HepG2 (cell line): ENCODE data around the gene THRA. TPM values are rescaled to one million over a fixed set of nuclear protein-coding genes. Genes with fewer than 3 reads are reported as not detected.

Source experiments
- ATAC-seq: fragments of 200-7000 bp; cut with Tn5 transposase; 3 replicates; pipeline ENCODE4 v1.9.1; 2020; ENCODE audit warnings: mild to moderate bottlenecking, moderate library complexity
- BruUV-seq: library from RNA; stranded (reverse); fragments of 400-500 nt; replicated peaks from 2 replicates; lab custom pipeline; 2021; lab: Mats Ljungman, UMichigan
- CTCF ChIA-PET: fragments of 300-600 bp; formaldehyde crosslinking; extraction: SDS; loops from one replicate; lab custom pipeline; 2021; ENCODE audit warnings: low total read pairs, inconsistent platforms, low intra/inter-chr PET ratio; lab: Yijun Ruan, JAX
- POLR2A ChIA-PET: fragments of 350-600 bp; sonication (Branson Sonifier 250); formaldehyde crosslinking; loops from one replicate; lab custom pipeline; 2020; ENCODE audit warnings: antibody characterized with exemption, inconsistent platforms; lab: Yijun Ruan, JAX
- DNase-seq: peaks from one replicate; pipeline ENCODE4 v3.0.0-alpha.2; 2015; ENCODE audit warnings: low spot score
- FAIRE-seq: peaks from 3 replicates; lab custom pipeline; 2011; peaks lifted over from hg19 to GRCh38; lab: Jason Lieb, UNC
- H2AFZ ChIP-seq: one replicate; pipeline ENCODE4 v1.6.1; 2011; ENCODE audit warnings: low read length, inconsistent platforms
- H3K27ac ChIP-seq: fragments of 300-600 bp; 3 replicates; pipeline ENCODE4 v1.8.0; 2011; ENCODE audit warnings: mixed run types, mild to moderate bottlenecking, mixed read lengths, low read length, inconsistent platforms; ENCODE audit not compliant: insufficient read depth; ENCODE audit errors: extremely low read length
- H3K27me3 ChIP-seq, 2 experiments: fragments of 200-600 bp in 1 of 2; 2 replicates in 1 of 2; 3 replicates in 1 of 2; pipeline versions ENCODE4 v1.6.0 to v1.8.0; 2011; ENCODE audit warnings: low read length in 2 of 2, mild to moderate bottlenecking in 2 of 2, moderate library complexity in 2 of 2, inconsistent platforms in 1 of 2; ENCODE audit not compliant: insufficient read depth in 2 of 2, control insufficient read depth in 1 of 2
- H3K36me3 ChIP-seq, 2 experiments: fragments of 200-600 bp in 1 of 2; replicated peaks in 1 of 2; 2 replicates in 1 of 2; 3 replicates in 1 of 2; pipeline versions ENCODE4 v1.5.1 to v1.8.0; 2011; ENCODE audit warnings: low read length in 2 of 2, inconsistent platforms in 1 of 2; ENCODE audit not compliant: insufficient read depth in 2 of 2, control insufficient read depth in 1 of 2
- H3K4me1 ChIP-seq: 2 replicates; pipeline ENCODE4 v1.5.1; 2012; ENCODE audit warnings: low read length, inconsistent platforms; ENCODE audit not compliant: insufficient read depth
- H3K4me2 ChIP-seq: 2 replicates; pipeline ENCODE4 v1.6.0; 2011; ENCODE audit warnings: low read depth, low read length, inconsistent platforms
- H3K4me3 ChIP-seq, 3 experiments: fragments of 200-600 bp in 1 of 3; sonication (generic), shearing (Covaris generic) in 1 of 3; replicated peaks in 1 of 3; 2 replicates each; pipeline ENCODE4 v1.5.1; 2011 to 2016; ENCODE audit warnings: low read length in 3 of 3, inconsistent platforms in 2 of 3, low read depth in 2 of 3, mild to moderate bottlenecking in 2 of 3, control low read depth in 1 of 3, mixed read lengths in 1 of 3; ENCODE audit not compliant: insufficient read depth in 1 of 3
- H3K79me2 ChIP-seq: one replicate; pipeline ENCODE4 v1.6.1; 2011; ENCODE audit warnings: low read length, inconsistent platforms; ENCODE audit not compliant: insufficient read depth
- H3K9ac ChIP-seq: 2 replicates; pipeline ENCODE4 v1.6.0; 2011; ENCODE audit warnings: mild to moderate bottlenecking, low read depth, low read length, inconsistent platforms; ENCODE audit not compliant: insufficient read depth
- H3K9me3 ChIP-seq: 2 replicates; pipeline ENCODE4 v1.5.1; 2012; ENCODE audit warnings: mild to moderate bottlenecking, low read length
- H4K20me1 ChIP-seq: 2 replicates; pipeline ENCODE4 v1.6.0; 2011; ENCODE audit warnings: inconsistent platforms, mild to moderate bottlenecking, low read length, moderate library complexity; ENCODE audit not compliant: insufficient read depth
- ATF7 ChIP-seq, 2 experiments: fragments of 450-650 bp in 1 of 2; sonication (generic) in 1 of 2; formaldehyde crosslinking in 1 of 2; IDR thresholded peaks; 2 replicates each; pipeline versions ENCODE4 v1.4.0 to v1.6.1; 2016 to 2020; ENCODE audit warnings: antibody characterized with exemption in 1 of 2, mild to moderate bottlenecking in 1 of 2, missing genetic modification reagents in 1 of 2
- ATF7-NPFF ChIP-seq: sonication (generic); formaldehyde crosslinking; IDR thresholded peaks from 2 replicates; pipeline ENCODE4 v1.8.1; 2023; ENCODE audit warnings: mild to moderate bottlenecking, low read depth, missing genetic modification reagents, moderate library complexity
- EZH2 ChIP-seq: conservative IDR thresholded peaks from 2 replicates; pipeline ENCODE4 v1.6.1; 2012; ENCODE audit warnings: mild to moderate bottlenecking, low read depth, low read length, moderate library complexity
- FOXJ3 ChIP-seq: sonication (generic); formaldehyde crosslinking; IDR thresholded peaks from 2 replicates; pipeline ENCODE4 v1.4.0; 2020; ENCODE audit warnings: missing genetic modification reagents, mild to moderate bottlenecking, borderline replicate concordance
- FOXK2 ChIP-seq: fragments of 450-650 bp; IDR thresholded peaks from 2 replicates; pipeline ENCODE4 v1.6.1; 2016
- JUN ChIP-seq: sonication (generic); formaldehyde crosslinking; IDR thresholded peaks from 2 replicates; pipeline ENCODE4 v1.4.0; 2020; ENCODE audit warnings: mild to moderate bottlenecking, missing genetic modification reagents
- KLF9 ChIP-seq: IDR thresholded peaks from 2 replicates; pipeline ENCODE4 v1.6.1; 2016; ENCODE audit warnings: low read depth
- MIER2 ChIP-seq: IDR thresholded peaks from 2 replicates; pipeline ENCODE4 v1.6.1; 2016; ENCODE audit warnings: missing biosample characterization, missing genetic modification reagents
- MTF2 ChIP-seq: sonication (generic); formaldehyde crosslinking; IDR thresholded peaks from 2 replicates; pipeline ENCODE4 v1.5.0; 2020; ENCODE audit warnings: missing genetic modification reagents, borderline replicate concordance
- NFKB2 ChIP-seq: sonication (generic); formaldehyde crosslinking; IDR thresholded peaks from 2 replicates; pipeline ENCODE4 v1.4.0; 2020; ENCODE audit warnings: missing genetic modification reagents, borderline replicate concordance
- SNAI1 ChIP-seq: sonication (generic); formaldehyde crosslinking; IDR thresholded peaks from 2 replicates; pipeline ENCODE4 v1.5.0; 2020; ENCODE audit warnings: mild to moderate bottlenecking, missing genetic modification reagents, borderline replicate concordance
- SOX13 ChIP-seq, 3 experiments: fragments of 450-650 bp in 1 of 3; sonication (generic) in 1 of 3; formaldehyde crosslinking in 1 of 3; IDR thresholded peaks in 2 of 3; conservative IDR thresholded peaks in 1 of 3; 2 replicates each; pipeline versions ENCODE4 v1.5.0 to v1.6.1; 2016 to 2020; ENCODE audit warnings: antibody characterized with exemption in 1 of 3, mild to moderate bottlenecking in 1 of 3, missing compliant biosample characterization in 1 of 3, missing genetic modification reagents in 1 of 3, moderate library complexity in 1 of 3
- SYNCRIP ChIP-seq: fragments of 200-400 bp; formaldehyde crosslinking; IDR thresholded peaks from 2 replicates; pipeline ENCODE4 v1.6.1; 2018; ENCODE audit warnings: mild to moderate bottlenecking, low read depth, low read length; ENCODE audit not compliant: insufficient read depth
- TBX3 ChIP-seq: fragments of 450-650 bp; IDR thresholded peaks from 2 replicates; pipeline ENCODE4 v1.6.1; 2017; ENCODE audit warnings: antibody characterized with exemption, mild to moderate bottlenecking, inconsistent platforms, borderline replicate concordance
- YY1 ChIP-seq: IDR thresholded peaks from 2 replicates; pipeline ENCODE4 v1.6.1; 2011; ENCODE audit warnings: low read length, low read depth, moderate library complexity, mild to moderate bottlenecking; ENCODE audit not compliant: insufficient read depth, insufficient replicate concordance
- ZIK1 ChIP-seq: sonication (generic); formaldehyde crosslinking; IDR thresholded peaks from 2 replicates; pipeline ENCODE4 v1.5.0; 2020; ENCODE audit warnings: mild to moderate bottlenecking, low read depth, missing genetic modification reagents, borderline replicate concordance
- ZMYM3 ChIP-seq: sonication (generic); formaldehyde crosslinking; IDR thresholded peaks from 2 replicates; pipeline ENCODE4 v1.5.1; 2020; ENCODE audit warnings: mild to moderate bottlenecking, missing genetic modification reagents
- ZNF546 ChIP-seq: sonication (generic); formaldehyde crosslinking; conservative IDR thresholded peaks from 2 replicates; pipeline ENCODE4 v1.8.1; 2023; ENCODE audit warnings: mild to moderate bottlenecking, missing genetic modification reagents
- ZNF709 ChIP-seq: sonication (generic); formaldehyde crosslinking; IDR thresholded peaks from 2 replicates; pipeline ENCODE4 v1.5.0; 2020; ENCODE audit warnings: mild to moderate bottlenecking, missing genetic modification reagents
- ZNF782 ChIP-seq: sonication (generic); formaldehyde crosslinking; IDR thresholded peaks from 2 replicates; pipeline ENCODE4 v1.4.0; 2020; ENCODE audit warnings: missing genetic modification reagents, mild to moderate bottlenecking, borderline replicate concordance
- ZNF839 ChIP-seq: sonication (generic); formaldehyde crosslinking; IDR thresholded peaks from 2 replicates; pipeline ENCODE4 v1.4.0; 2020; ENCODE audit warnings: missing genetic modification reagents, mild to moderate bottlenecking, borderline replicate concordance
- WGBS: methylation state at CpG from one replicate; pipeline ENCODE4 v1.1.6; 2017; ENCODE audit warnings: low lambda C conversion rate; 5-methylcytosine and 5-hydroxymethylcytosine counted together
- in situ Hi-C: cut with HindIII; loops from 2 replicates; pipeline ENCODE4 v1.10.0; 2017; ENCODE audit warnings: low pct_unique_long_range_greater_than_20kb; ENCODE audit not compliant: extremely low pct_ligation_motif_present
- intact Hi-C: fragments of 100-400 bp; cut with micrococcal nuclease; formaldehyde crosslinking; loops from one replicate; pipeline ENCODE4 v1.10.0; 2022; ENCODE audit not compliant: unreplicated experiment
- polyA plus RNA-seq, 8 experiments: library from polyadenylated mRNA; depleted of rRNA in 3 of 8; stranded (reverse) in 7 of 8; unstranded in 1 of 8; fragments of >200 nt; fragmentation: Illumina TruSeq in 4 of 8; extraction: Trizol in 4 of 8; gene quantifications; 2 replicates each; pipeline versions ENCODE4 v1.2.1 to v1.2.3, GENCODE V29; 2011 to 2016; ENCODE audit warnings: low read depth in 4 of 8, missing spikeins in 1 of 8, mixed read lengths in 1 of 8; ENCODE audit not compliant: insufficient read depth in 1 of 8
- total RNA-seq, 5 experiments: library from RNA; depleted of rRNA; stranded (reverse); fragments of >200 nt; fragmentation: Illumina TruSeq; extraction: Trizol; gene quantifications; 2 replicates each; pipeline ENCODE4 v1.2.3, GENCODE V29; 2016; ENCODE audit warnings: low read depth in 1 of 5
- TF ChIP-seq, protein P1 (sequence below): sonication (generic); formaldehyde crosslinking; IDR thresholded peaks from 2 replicates; pipeline ENCODE4 v1.8.1; 2023; ENCODE audit warnings: missing genetic modification reagents, inconsistent platforms, borderline replicate concordance

THRA gene
- total and polyA plus RNA-seq, 2 of the 13 experiments (the other 11 are each of a cell fraction or from before 2014, with no cell fraction given): 8.0 to 9.9 TPM

DNA sequence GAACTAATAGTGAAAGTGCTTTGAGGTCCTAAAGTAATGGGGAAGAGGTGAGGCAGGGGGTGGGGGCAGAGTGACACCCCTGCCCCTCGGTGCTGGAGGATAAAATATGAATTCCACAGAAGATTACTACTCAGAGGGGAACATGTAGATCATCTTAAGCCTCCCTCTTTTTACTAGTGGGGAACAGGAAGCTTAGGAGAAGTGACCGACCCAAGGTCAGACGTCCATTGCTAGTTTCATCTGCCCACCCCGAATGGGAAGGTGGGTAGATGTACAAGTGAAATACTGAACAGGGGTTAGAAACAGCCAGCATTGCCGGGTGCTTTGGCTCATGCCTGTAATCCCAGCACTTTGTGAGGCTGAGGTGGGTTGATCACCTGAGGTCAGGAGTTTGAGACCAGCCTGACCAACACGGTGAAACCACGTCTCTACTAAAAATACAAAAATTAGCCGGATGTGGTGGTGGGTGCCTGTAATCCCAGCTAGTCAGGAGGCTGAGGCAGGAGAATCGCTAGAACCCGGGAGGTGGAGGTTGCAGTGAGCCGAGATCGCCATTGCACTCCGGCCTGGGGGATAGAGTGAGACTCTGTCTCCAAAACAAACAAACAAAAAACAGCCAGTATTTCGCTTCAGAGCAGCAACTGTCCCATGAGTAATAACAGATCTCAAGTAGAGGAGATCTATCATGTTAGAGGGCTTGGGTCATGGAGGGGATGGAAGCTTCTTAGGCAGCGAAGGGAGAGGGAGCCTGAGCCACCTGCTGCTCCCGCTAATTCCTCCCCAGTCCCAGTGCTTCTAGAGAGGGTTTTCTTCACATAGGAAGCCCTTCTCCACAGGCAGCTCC is 38.8 kb downstream of the THRA start:
- 28% methylated on average over 16 of the region's 16 CpGs for WGBS
- intact Hi-C loops (loop anchor here (1.0 to 10.0 kb wide), 2 partner anchors 12 to 177 kb away; partner anchors contain the start of genes LRRC3C and ORMDL3), in situ Hi-C loops (no loop called here)
- peak; percentile 8 for FAIRE-seq
- Histone ChIP-seq H3K4me2 (peak overlapping the region; percentile 94), H3K36me3 (peaks cover 8 to 10% of the 10 kb centered on the region in 2 experiments), H3K4me3 (peak overlapping the region; percentile 27 to 86 (median 32); a peak in 5 of 6 replicates), H2AFZ (no peak overlapping the region), H3K9me3 (no peaks in the 10 kb centered on the region), H3K27ac (peak overlapping the region; percentile 95), H3K4me1 (peaks cover 93% of the 10 kb centered on the region), H4K20me1 (no peaks in the 10 kb centered on the region), H3K9ac (peak overlapping the region; percentile 94), H3K79me2 (peaks cover 18% of the 10 kb centered on the region), H3K27me3 (peaks cover 0 to 9% of the 10 kb centered on the region in 2 experiments; a peak in 1 of 5 replicates)
- BruUV-seq: TSS peak; percentile 71
- CTCF ChIA-PET: interaction anchor here (1.5 kb wide), 1 partner anchor 10 kb away, joined by 4 read pairs; no protein-coding TSS in a partner anchor
- DNase-seq: no peak
- POLR2A ChIA-PET: interaction anchor here (0.9 to 8.1 kb wide), 21 partner anchors 9 to 640 kb away, joined by 3 to 568 read pairs (median 6); partner anchors contain the start of genes CASC3, CDK12, CSF3 and MED24
- ATAC-seq: no peak
- TF ChIP-seq NFKB2 (CRISPR knock-in tag): 0 out of 2 replicates have a peak, but pooled peaks have one; percentile 17
- TF ChIP-seq ZNF546 (CRISPR knock-in tag): 0 out of 2 replicates have a peak, but pooled peaks have one; percentile 11
- TF ChIP-seq SYNCRIP: no peak
- TF ChIP-seq SOX13 (IDR thresholded peaks at IDR 0.05): no peak
- no peak for TF ChIP-seq SOX13 (CRISPR knock-in tag; conservative IDR thresholded peaks at IDR 0.05 in 1 of 2, IDR thresholded peaks at IDR 0.05 in 1 of 2)
- TF ChIP-seq ZMYM3 (CRISPR knock-in tag): peak; percentile 46; the same call in 1 of the 2 replicates
- TF ChIP-seq FOXK2: no peak
- TF ChIP-seq ATF7 (IDR thresholded peaks at IDR 0.05): no peak
- TF ChIP-seq ATF7 (CRISPR knock-in tag; IDR thresholded peaks at IDR 0.05): no peak
- no peak for TF ChIP-seq MIER2 (CRISPR knock-in tag)
- no peak for TF ChIP-seq FOXJ3 (CRISPR knock-in tag)
- TF ChIP-seq, protein P1, sequence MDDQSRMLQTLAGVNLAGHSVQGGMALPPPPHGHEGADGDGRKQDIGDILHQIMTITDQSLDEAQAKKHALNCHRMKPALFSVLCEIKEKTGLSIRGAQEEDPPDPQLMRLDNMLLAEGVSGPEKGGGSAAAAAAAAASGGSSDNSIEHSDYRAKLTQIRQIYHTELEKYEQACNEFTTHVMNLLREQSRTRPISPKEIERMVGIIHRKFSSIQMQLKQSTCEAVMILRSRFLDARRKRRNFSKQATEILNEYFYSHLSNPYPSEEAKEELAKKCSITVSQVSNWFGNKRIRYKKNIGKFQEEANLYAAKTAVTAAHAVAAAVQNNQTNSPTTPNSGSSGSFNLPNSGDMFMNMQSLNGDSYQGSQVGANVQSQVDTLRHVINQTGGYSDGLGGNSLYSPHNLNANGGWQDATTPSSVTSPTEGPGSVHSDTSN (CRISPR knock-in tag): no peak
- TF ChIP-seq ATF7-NPFF (CRISPR knock-in tag): no peak
- TF ChIP-seq ZIK1 (CRISPR knock-in tag): no peak
- TF ChIP-seq TBX3: no peak
- no peak for TF ChIP-seq MTF2 (CRISPR knock-in tag)
- 0 out of 2 replicates have a peak, but pooled peaks have one; percentile 4 for TF ChIP-seq SNAI1 (CRISPR knock-in tag)
- no peak for TF ChIP-seq KLF9 (CRISPR knock-in tag)
- no peak for TF ChIP-seq EZH2
- no peak for TF ChIP-seq ZNF782
- no peak for TF ChIP-seq YY1
- TF ChIP-seq JUN: no peak
- TF ChIP-seq ZNF709 (CRISPR knock-in tag): no peak
- 0 out of 2 replicates have a peak, but pooled peaks have one; percentile 14 for TF ChIP-seq ZNF839 (CRISPR knock-in tag)
